IPS-18a (cell line): Measurements from ENCODE around the gene TAS2R40.
"Not testable (repeated sequence)": the region's sequence is repeated elsewhere in the genome, so short reads cannot be mapped to it uniquely, and the experiment has no call there.

Source experiments
- H3K27ac ChIP-seq: one replicate; pipeline ENCODE4 v1.5.1; 2013; ENCODE audit warnings: low read length
- H3K27me3 ChIP-seq: one replicate; pipeline ENCODE4 v1.6.1; 2013; ENCODE audit warnings: mild to moderate bottlenecking, low read length; ENCODE audit not compliant: control insufficient read depth, insufficient read depth
- H3K36me3 ChIP-seq: one replicate; pipeline ENCODE4 v1.6.1; 2013; ENCODE audit warnings: low read depth, low read length; ENCODE audit not compliant: control insufficient read depth
- H3K4me1 ChIP-seq: one replicate; pipeline ENCODE4 v1.6.1; 2013; ENCODE audit warnings: low read depth, low read length; ENCODE audit not compliant: control insufficient read depth
- H3K4me3 ChIP-seq: one replicate; pipeline ENCODE4 v1.5.1; 2013; ENCODE audit warnings: low read length
- H3K9ac ChIP-seq: one replicate; pipeline ENCODE4 v1.6.1; 2013; ENCODE audit warnings: mild to moderate bottlenecking, low read length, moderate library complexity
- H3K9me3 ChIP-seq: one replicate; pipeline ENCODE4 v1.6.1; 2013; ENCODE audit warnings: low read depth, low read length; ENCODE audit not compliant: control insufficient read depth

Gene TAS2R40

GRCh38 chr7:143256325-143256724 lies 34.5 kb downstream of the TAS2R40 start:
- Histone ChIP-seq H3K4me3 (no peak overlapping the region), H3K27ac (no peak overlapping the region), H3K9ac (no peak overlapping the region), H3K4me1 (no peaks in the 10 kb centered on the region), H3K36me3 (no peaks in the 10 kb centered on the region), H3K9me3 (no peaks in the 10 kb centered on the region), H3K27me3 (no peaks in the 10 kb centered on the region)

GRCh38 chr7:143256932-143257331 lies 35.1 kb downstream of the TAS2R40 start:
- H3K4me3 ChIP-seq = no peak overlapping the region
- H3K9me3 ChIP-seq = no peaks in the 10 kb centered on the region
- no peak overlapping the region for H3K27ac ChIP-seq
- H3K9ac ChIP-seq = no peak overlapping the region
- no peaks in the 10 kb centered on the region for H3K4me1 ChIP-seq
- no peaks in the 10 kb centered on the region for H3K36me3 ChIP-seq
- H3K27me3 ChIP-seq = no peaks in the 10 kb centered on the region

GRCh38 chr7:143257501-143257900 lies 35.7 kb downstream of the TAS2R40 start:
- Histone ChIP-seq H3K9me3 (no peaks in the 10 kb centered on the region), H3K4me3 (no peak overlapping the region), H3K4me1 (no peaks in the 10 kb centered on the region), H3K9ac (no peak overlapping the region), H3K27me3 (no peaks in the 10 kb centered on the region), H3K36me3 (no peaks in the 10 kb centered on the region), H3K27ac (no peak overlapping the region)

- Histone ChIP-seq H3K27me3 (peaks cover 1% of the 10 kb centered on the region), H3K36me3 (no peaks in the 10 kb centered on the region), H3K4me3 (no peak overlapping the region), H3K9ac (no peak overlapping the region), H3K27ac (no peak overlapping the region), H3K9me3 (no peaks in the 10 kb centered on the region), H3K4me1 (no peaks in the 10 kb centered on the region)
Observed at GRCh38 chr7:143258831-143259230, 37.0 kb downstream of the TAS2R40 start.

DNA sequence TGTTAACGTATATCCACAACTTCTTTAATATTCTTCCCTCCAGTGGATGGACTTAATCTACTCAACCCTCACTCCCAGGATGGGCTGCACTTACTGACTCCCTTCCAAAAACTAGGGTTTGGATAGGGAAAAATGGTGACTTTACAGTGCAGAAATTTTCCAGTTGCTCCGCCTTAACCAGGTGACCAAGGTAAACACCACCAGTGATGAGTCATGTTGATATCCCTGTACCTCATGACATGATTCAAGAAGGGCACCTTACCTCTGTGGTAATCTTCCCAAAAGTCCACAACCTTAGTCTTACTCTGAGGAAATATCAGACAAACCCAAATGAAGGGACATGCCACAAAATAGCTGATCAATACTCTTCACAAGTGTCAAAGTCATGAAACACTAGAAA lies 37.9 kb downstream of the TAS2R40 start:
- peaks cover 9% of the 10 kb centered on the region for H3K27me3 ChIP-seq
- no peak overlapping the region for H3K27ac ChIP-seq
- H3K9me3 ChIP-seq = no peaks in the 10 kb centered on the region

GRCh38 chr7:143261901-143262300 lies 40.1 kb downstream of the TAS2R40 start:
- H3K4me1 ChIP-seq = no peaks in the 10 kb centered on the region

More for the DNA sequence above, 37.9 kb downstream of the TAS2R40 start:
- Histone ChIP-seq H3K36me3 (no peaks in the 10 kb centered on the region), H3K4me3 (no peak overlapping the region), H3K9ac (no peak overlapping the region), H3K4me1 (no peaks in the 10 kb centered on the region)

DNA sequence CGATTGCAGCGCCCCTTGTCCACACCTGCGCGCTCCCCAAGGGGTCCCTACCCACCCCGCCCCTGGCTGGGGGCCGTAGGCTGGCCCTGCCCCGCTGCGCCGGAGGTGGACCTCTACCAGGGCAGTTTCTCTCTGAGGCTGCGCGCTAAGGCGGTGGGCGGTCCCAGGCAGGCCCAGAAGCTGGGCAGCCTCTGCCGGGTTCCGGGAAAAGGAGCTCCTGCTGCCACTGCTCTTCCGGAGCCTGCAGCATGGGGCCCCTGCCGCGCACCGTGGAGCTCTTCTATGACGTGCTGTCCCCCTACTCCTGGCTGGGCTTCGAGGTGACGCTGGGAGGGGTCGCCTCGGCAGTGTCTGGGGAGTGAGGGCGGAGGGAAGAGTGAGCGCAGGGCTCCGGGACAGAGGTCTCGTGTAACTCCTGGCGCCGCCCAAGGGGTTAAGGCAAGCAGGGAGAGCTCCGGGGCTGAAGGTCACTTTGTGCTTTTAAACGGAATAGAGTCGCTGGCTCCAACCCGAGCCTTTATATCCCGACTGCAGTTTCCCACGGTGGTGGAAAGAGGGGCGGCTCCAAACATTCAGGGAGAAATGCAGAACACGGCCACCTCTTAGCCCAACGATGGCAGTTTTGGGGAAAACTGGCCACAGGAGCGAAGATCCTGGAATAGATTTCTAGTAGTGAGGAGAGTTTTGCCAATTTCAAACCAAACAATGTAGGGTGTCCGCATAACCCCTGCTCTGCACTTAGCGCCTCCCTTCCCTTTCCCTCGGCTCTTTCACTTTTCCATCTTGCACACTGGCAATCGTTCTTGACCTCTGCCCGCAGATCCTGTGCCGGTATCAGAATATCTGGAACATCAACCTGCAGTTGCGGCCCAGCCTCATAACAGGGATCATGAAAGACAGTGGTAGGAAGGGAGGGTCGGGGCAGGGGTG lies 41.7 kb downstream of the TAS2R40 start, which contains the start of gene GSTK1:
Gene GSTK1 (plus strand): TSS at position 176 of the 930 bp plus-strand sequence. CDS start 73 bp downstream, at position 249.
- Histone ChIP-seq H3K9ac (peak within 1 kb of the TSS; percentile 47), H3K36me3 (no peaks in the 10 kb centered on the region), H3K4me1 (no peaks in the 10 kb centered on the region), H3K9me3 (no peaks in the 10 kb centered on the region), H3K27me3 (peaks cover 9% of the 10 kb centered on the region), H3K27ac (no peak within 1 kb of the TSS), H3K4me3 (peak within 1 kb of the TSS; percentile 72)

More at GRCh38 chr7:143261901-143262300, 40.1 kb downstream of the TAS2R40 start:
- Histone ChIP-seq H3K4me3 (no peak overlapping the region), H3K36me3 (no peaks in the 10 kb centered on the region), H3K9me3 (no peaks in the 10 kb centered on the region), H3K27me3 (peaks cover 9% of the 10 kb centered on the region), H3K9ac (no peak overlapping the region), H3K27ac (no peak overlapping the region)

GRCh38 chr7:143264196-143264568 lies 42.3 kb downstream of the TAS2R40 start:
- not testable (repeated sequence) for H3K9me3 ChIP-seq, H3K27ac ChIP-seq, H3K27me3 ChIP-seq, H3K4me1 ChIP-seq, H3K36me3 ChIP-seq, H3K9ac ChIP-seq
- peak overlapping the region; percentile 72 for H3K4me3 ChIP-seq

GRCh38 chr7:143265017-143265693 lies 43.3 kb downstream of the TAS2R40 start:
- Histone ChIP-seq H3K36me3 (peaks cover 5% of the 10 kb centered on the region), H3K9me3 (no peaks in the 10 kb centered on the region), H3K9ac (no peak overlapping the region), H3K4me3 (no peak overlapping the region), H3K4me1 (no peaks in the 10 kb centered on the region), H3K27ac (no peak overlapping the region), H3K27me3 (peaks cover 9% of the 10 kb centered on the region)

DNA sequence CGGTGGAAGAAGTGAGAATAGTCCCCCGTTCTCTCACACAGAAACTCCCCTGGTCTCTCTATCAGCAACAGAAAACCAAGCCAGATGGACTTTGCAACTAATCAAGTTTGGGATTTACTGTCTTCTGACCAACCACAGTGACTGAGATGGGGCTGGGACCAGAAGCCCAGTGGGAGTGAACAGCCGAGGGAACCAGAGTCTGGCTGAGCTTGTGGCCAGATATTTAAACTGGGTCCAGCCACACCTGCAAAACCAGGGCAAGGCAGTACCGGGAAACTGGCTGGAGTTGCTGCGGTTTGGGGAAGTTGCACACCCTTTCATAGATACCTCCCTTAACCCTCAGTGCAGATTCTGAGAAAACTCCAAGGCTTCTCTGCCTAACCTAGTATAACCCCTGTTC lies 47.4 kb downstream of the TAS2R40 start:
- Histone ChIP-seq H3K9me3 (no peaks in the 10 kb centered on the region), H3K4me1 (no peaks in the 10 kb centered on the region), H3K27me3 (peaks cover 4% of the 10 kb centered on the region), H3K36me3 (peaks cover 5% of the 10 kb centered on the region), H3K4me3 (no peak overlapping the region), H3K27ac (no peak overlapping the region), H3K9ac (no peak overlapping the region)

DNA sequence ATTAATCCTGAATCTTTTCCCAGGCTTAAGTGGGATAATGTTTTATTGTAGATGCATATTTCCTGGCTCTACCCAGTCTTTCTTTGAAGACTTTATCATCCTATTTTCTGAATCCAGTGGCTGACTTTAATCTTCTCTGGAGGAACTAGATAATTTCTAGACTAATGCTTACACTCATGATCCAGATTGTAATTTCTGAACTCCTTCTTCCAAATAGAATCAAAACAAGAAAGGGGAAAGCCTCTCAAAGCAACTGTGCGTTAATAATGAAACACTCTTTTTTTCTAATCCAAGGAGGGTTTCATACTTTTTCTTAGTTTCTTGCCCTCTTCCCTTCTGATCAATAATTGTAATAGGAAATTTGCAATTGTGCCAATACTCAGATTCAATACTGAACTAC lies 49.4 kb downstream of the TAS2R40 start:
- H3K4me1 ChIP-seq = no peaks in the 10 kb centered on the region
- H3K36me3 ChIP-seq = peaks cover 5% of the 10 kb centered on the region
- H3K4me3 ChIP-seq = no peak overlapping the region
- no peaks in the 10 kb centered on the region for H3K9me3 ChIP-seq
- no peaks in the 10 kb centered on the region for H3K27me3 ChIP-seq
- H3K27ac ChIP-seq = no peak overlapping the region
- H3K9ac ChIP-seq = no peak overlapping the region
